GM23248 (cell line): Measurements from ENCODE around the gene OR3A3. TPM values are rescaled to one million over a fixed set of nuclear protein-coding genes. Genes with fewer than 3 reads are reported as not detected.

Source experiments
- DNase-seq: peaks from one replicate; pipeline ENCODE4 v3.0.0-alpha.2; 2015
- H2AFZ ChIP-seq: fragments of 200-600 bp; sonication (generic); 2 replicates; pipeline ENCODE4 v1.6.1; 2016; ENCODE audit warnings: antibody characterized with exemption
- H3F3A ChIP-seq: fragments of 200-600 bp; sonication (generic); 2 replicates; pipeline ENCODE4 v1.6.1; 2016; ENCODE audit warnings: mild to moderate bottlenecking, antibody characterized with exemption, mixed run types; ENCODE audit not compliant: insufficient read depth
- H3K27ac ChIP-seq: fragments of 200-600 bp; sonication (generic); 2 replicates; pipeline ENCODE4 v1.5.1; 2016; ENCODE audit warnings: mild to moderate bottlenecking
- H3K27me3 ChIP-seq: fragments of 200-600 bp; sonication (generic); replicated peaks from 2 replicates; pipeline ENCODE4 v1.6.1; 2016; ENCODE audit warnings: mild to moderate bottlenecking; ENCODE audit not compliant: insufficient read depth
- H3K36me3 ChIP-seq: fragments of 200-600 bp; sonication (generic); 2 replicates; pipeline ENCODE4 v1.6.1; 2016; ENCODE audit warnings: low read depth, mild to moderate bottlenecking
- H3K4me1 ChIP-seq: fragments of 200-600 bp; sonication (generic); 2 replicates; pipeline ENCODE4 v1.6.1; 2016; ENCODE audit warnings: mild to moderate bottlenecking; ENCODE audit not compliant: insufficient read depth
- H3K4me2 ChIP-seq: fragments of 200-600 bp; sonication (generic); one replicate; pipeline ENCODE4 v1.6.1; 2016; ENCODE audit warnings: mild to moderate bottlenecking; ENCODE audit not compliant: unreplicated experiment
- H3K4me3 ChIP-seq: fragments of 200-600 bp; sonication (generic); 2 replicates; pipeline ENCODE4 v1.5.1; 2016; ENCODE audit warnings: mild to moderate bottlenecking
- H3K79me2 ChIP-seq: fragments of 200-600 bp; sonication (generic); 2 replicates; pipeline ENCODE4 v1.6.1; 2016; ENCODE audit warnings: mild to moderate bottlenecking; ENCODE audit not compliant: insufficient read depth
- H3K9ac ChIP-seq: fragments of 200-600 bp; sonication (generic); 2 replicates; pipeline ENCODE4 v1.6.1; 2016; ENCODE audit warnings: mild to moderate bottlenecking
- H3K9me2 ChIP-seq: fragments of 200-600 bp; sonication (generic); 2 replicates; pipeline ENCODE4 v1.6.1; 2016; ENCODE audit warnings: mixed run types, mild to moderate bottlenecking, moderate library complexity; ENCODE audit not compliant: insufficient read depth
- H3K9me3 ChIP-seq: fragments of 200-600 bp; sonication (generic); one replicate; pipeline ENCODE4 v1.6.1; 2017; ENCODE audit warnings: low read depth
- H4K20me1 ChIP-seq: fragments of 200-600 bp; sonication (generic); 2 replicates; pipeline ENCODE4 v1.6.0; 2016; ENCODE audit not compliant: insufficient read depth
- EZH2 ChIP-seq: fragments of 200-600 bp; sonication (generic); IDR thresholded peaks from 2 replicates; pipeline ENCODE4 v1.6.1; 2018; ENCODE audit warnings: antibody characterized with exemption, mild to moderate bottlenecking; ENCODE audit not compliant: insufficient read depth, poor library complexity, severe bottlenecking
- EZH2phosphoT487 ChIP-seq: fragments of 200-600 bp; sonication (generic); IDR thresholded peaks from 2 replicates; pipeline ENCODE4 v1.6.1; 2018; ENCODE audit warnings: antibody characterized with exemption, moderate library complexity, mild to moderate bottlenecking, low read depth; ENCODE audit not compliant: insufficient read depth
- WGBS, 2 experiments: methylation state at CpG; one replicate each; pipeline ENCODE4 v1.1.6; 2015 to 2017; ENCODE audit warnings: low lambda C conversion rate in 2 of 2, low coverage in 1 of 2; ENCODE audit errors: missing lambda C conversion rate in 2 of 2; 5-methylcytosine and 5-hydroxymethylcytosine counted together
- in situ Hi-C: fragments of 300-500 bp; cut with MboI; formaldehyde crosslinking; loops from 2 replicates; pipeline ENCODE4 v1.15.0; 2020
- polyA plus RNA-seq: library from polyadenylated mRNA; unstranded; fragments of >200 nt; fragmentation: Nextera tagmentation; extraction: Ambion mirVana; gene quantifications from 2 replicates; pipeline ENCODE4 v1.2.1, GENCODE V29; 2016
- small RNA-seq: library from RNA; depleted of rRNA; stranded (forward); fragments of <200 nt; gene quantifications from one replicate; pipeline ENCODE3, GENCODE V24; 2014; ENCODE audit warnings: low read depth, low replicate concordance
- total RNA-seq: library from RNA; depleted of rRNA; stranded (reverse); fragments of >200 nt; shearing (Covaris generic); gene quantifications from 2 replicates; pipeline ENCODE4 v1.2.3, GENCODE V29; 2014; rRNA removed

OR3A3 gene
- total and polyA plus RNA-seq, 2 experiments from 2014 or later: not detected

GRCh38 chr17:3472137-3472536, 61.0 kb downstream of the OR3A3 start:
- Histone ChIP-seq H3K36me3 (no peaks in the 10 kb centered on the region), H3K27me3 (no peaks in the 10 kb centered on the region), H3K9ac (no peak overlapping the region), H3K4me1 (no peaks in the 10 kb centered on the region), H4K20me1 (no peaks in the 10 kb centered on the region), H3K9me2 (no peaks in the 10 kb centered on the region), H2AFZ (no peak overlapping the region), H3K79me2 (no peaks in the 10 kb centered on the region), H3K4me3 (no peak overlapping the region), H3K4me2 (no peak overlapping the region), H3K9me3 (no peaks in the 10 kb centered on the region), H3K27ac (no peak overlapping the region), H3F3A (no peaks in the 10 kb centered on the region; the same call in 1 of the 2 replicates)
- TF ChIP-seq EZH2 (no peak), EZH2phosphoT487 (no peak)
- in situ Hi-C loops: no loop called here
- no peak for DNase-seq
- WGBS, 2 experiments: 89 to 91% methylated on average over 21 of the region's 21 CpGs

Small RNA genes lying within 50 kb of the gene (small RNA-seq; reads per million reads assigned to genes)
- gene OR1AC1P: not detected

Other genes starting within 250 kb of the OR3A3 start
- gene OR1A2, start 213.9 kb upstream of the OR3A3 start, total RNA-seq: not detected in 2 replicates
- not detected in 2 replicates for gene OR1A2, start 213.9 kb upstream of the OR3A3 start, polyA plus RNA-seq
- gene OR1A1, start 203.7 kb upstream of the OR3A3 start, total RNA-seq: not detected in 2 replicates
- gene OR1A1, start 203.7 kb upstream of the OR3A3 start, polyA plus RNA-seq: not detected in 2 replicates
- not detected in 2 replicates for gene OR3A1, start 113.0 kb upstream of the OR3A3 start, total RNA-seq
- not detected in 2 replicates for gene OR3A1, start 113.0 kb upstream of the OR3A3 start, polyA plus RNA-seq
- gene OR3A2, start 25.1 kb upstream of the OR3A3 start, total RNA-seq: not detected in 2 replicates
- gene OR3A2, start 25.1 kb upstream of the OR3A3 start, polyA plus RNA-seq: not detected in 2 replicates
- gene OR1E1, start 13.0 kb upstream of the OR3A3 start, total RNA-seq: not detected in 2 replicates
- gene OR1E1, start 13.0 kb upstream of the OR3A3 start, polyA plus RNA-seq: not detected in 2 replicates
- gene OR1E2, start 22.5 kb downstream of the OR3A3 start, total RNA-seq: not detected in 2 replicates
- gene OR1E2, start 22.5 kb downstream of the OR3A3 start, polyA plus RNA-seq: not detected in 2 replicates
- not detected in 2 replicates for gene SPATA22, start 60.4 kb downstream of the OR3A3 start, total RNA-seq
- not detected in 2 replicates for gene SPATA22, start 60.4 kb downstream of the OR3A3 start, polyA plus RNA-seq
- gene ASPA, start 64.6 kb downstream of the OR3A3 start, total RNA-seq: 0.63 TPM in 1 of 2 replicates, not detected in the other
- gene ASPA, start 64.6 kb downstream of the OR3A3 start, polyA plus RNA-seq: 0.16 TPM in 2 replicates
- gene TRPV3, start 146.4 kb downstream of the OR3A3 start, total RNA-seq: 0.89 and 1.1 TPM in 2 replicates
- 0.35 and 0.41 TPM in 2 replicates for gene TRPV3, start 146.4 kb downstream of the OR3A3 start, polyA plus RNA-seq
- gene TRPV1, start 198.0 kb downstream of the OR3A3 start, total RNA-seq: 0.86 and 1.5 TPM in 2 replicates
- gene TRPV1, start 198.0 kb downstream of the OR3A3 start, polyA plus RNA-seq: 0.78 and 0.89 TPM in 2 replicates
- gene SHPK, start 224.9 kb downstream of the OR3A3 start, total RNA-seq: 5.8 and 7.0 TPM in 2 replicates
- gene SHPK, start 224.9 kb downstream of the OR3A3 start, polyA plus RNA-seq: 3.1 and 4.2 TPM in 2 replicates
- 7.5 and 16.6 TPM in 2 replicates for gene CTNS, start 225.4 kb downstream of the OR3A3 start, total RNA-seq
- gene CTNS, start 225.4 kb downstream of the OR3A3 start, polyA plus RNA-seq: 7.2 and 7.8 TPM in 2 replicates